Activated effector memory CD4-positive, alpha-beta T cell treated with anti-CD3 and anti-CD28 coated beads, Interleukin-2, amount 50 U/mL, for 16 hours (primary cell): Measurements from ENCODE around the gene DPEP3.
A peak's percentile ranks its signal among the peaks of the same experiment; 100 is the strongest.

Source experiments
- DNase-seq: peaks from one replicate; pipeline ENCODE4 v3.0.0-alpha.2; 2020

The DPEP3 gene

DNA sequence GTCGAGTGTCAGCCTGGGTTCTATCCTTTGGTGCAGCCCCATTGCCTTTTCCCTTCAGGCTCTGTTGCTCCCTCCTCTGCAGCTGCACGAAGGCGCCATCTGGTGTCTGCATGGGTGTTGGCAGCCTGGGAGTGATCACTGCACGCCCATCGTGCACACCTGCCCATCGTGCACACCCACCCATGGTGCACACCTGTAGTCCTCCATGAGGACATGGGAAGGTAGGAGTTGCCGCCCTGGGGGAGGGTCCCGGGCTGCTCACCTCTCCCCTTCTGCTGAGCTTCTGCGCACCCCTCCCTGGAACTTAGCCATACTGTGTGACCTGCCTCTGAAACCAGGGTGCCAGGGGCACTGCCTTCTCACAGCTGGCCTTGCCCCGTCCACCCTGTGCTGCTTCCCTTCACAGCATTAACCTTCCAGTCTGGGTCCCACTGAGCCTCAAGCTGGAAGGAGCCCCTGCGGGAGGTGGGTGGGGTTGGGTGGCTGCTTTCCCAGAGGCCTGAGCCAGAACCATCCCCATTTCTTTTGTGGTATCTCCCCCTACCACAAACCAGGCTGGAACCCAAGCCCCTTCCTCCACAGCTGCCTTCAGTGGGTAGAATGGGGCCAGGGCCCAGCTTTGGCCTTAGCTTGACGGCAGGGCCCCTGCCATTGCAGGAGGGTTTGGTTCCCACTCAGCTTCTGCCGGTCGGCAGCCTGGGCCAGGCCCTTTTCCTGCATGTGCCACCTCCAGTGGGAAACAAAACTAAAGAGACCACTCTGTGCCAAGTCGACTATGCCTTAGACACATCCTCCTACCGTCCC, 51.5 kb downstream of the DPEP3 start:
- DNase-seq = peak; percentile 91

DNA sequence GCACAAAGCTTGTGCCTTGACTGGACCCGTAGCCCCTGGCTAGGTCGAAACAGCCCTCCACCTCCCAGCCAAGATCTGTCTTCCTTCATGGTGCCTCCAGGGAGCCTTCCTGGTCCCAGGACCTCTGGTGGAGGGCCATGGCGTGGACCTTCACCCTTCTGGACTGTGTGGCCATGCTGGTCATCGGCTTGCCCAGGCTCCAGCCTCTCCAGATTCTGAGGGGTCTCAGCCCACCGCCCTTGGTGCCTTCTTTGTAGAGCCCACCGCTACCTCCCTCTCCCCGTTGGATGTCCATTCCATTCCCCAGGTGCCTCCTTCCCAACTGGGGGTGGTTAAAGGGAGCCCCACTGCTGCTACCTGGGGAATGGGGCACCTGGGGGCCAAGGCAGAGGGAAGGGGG, 52.2 kb downstream of the DPEP3 start:
- no peak for DNase-seq

DNA sequence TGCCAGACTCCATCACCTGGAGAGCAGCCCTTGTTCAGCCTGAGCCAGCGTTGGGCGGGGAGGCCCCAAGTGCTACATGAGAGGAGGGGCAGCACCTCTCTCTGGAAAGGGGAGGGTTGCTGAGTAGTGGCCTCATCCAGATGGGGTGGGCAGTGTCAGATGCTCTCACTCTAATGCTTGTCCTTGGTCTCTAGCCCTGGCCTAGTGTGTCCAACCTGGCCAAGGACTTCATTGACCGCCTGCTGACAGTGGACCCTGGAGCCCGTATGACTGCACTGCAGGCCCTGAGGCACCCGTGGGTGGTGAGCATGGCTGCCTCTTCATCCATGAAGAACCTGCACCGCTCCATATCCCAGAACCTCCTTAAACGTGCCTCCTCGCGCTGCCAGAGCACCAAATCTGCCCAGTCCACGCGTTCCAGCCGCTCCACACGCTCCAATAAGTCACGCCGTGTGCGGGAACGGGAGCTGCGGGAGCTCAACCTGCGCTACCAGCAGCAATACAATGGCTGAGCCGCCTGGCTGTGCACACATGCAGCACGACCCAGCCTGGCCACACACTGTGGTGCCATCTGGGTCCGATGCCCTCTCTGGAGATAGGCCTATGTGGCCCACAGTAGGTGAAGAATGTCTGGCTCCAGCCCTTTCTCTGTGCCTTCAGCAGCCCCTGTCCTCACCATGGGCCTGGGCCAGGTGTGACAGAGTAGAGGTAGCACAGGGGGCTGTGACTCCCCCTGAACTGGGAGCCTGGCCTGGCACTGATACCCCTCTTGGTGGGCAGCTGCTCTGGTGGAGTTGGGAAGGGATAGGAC, 53.0 kb downstream of the DPEP3 start:
- DNase-seq = no peak

DNA sequence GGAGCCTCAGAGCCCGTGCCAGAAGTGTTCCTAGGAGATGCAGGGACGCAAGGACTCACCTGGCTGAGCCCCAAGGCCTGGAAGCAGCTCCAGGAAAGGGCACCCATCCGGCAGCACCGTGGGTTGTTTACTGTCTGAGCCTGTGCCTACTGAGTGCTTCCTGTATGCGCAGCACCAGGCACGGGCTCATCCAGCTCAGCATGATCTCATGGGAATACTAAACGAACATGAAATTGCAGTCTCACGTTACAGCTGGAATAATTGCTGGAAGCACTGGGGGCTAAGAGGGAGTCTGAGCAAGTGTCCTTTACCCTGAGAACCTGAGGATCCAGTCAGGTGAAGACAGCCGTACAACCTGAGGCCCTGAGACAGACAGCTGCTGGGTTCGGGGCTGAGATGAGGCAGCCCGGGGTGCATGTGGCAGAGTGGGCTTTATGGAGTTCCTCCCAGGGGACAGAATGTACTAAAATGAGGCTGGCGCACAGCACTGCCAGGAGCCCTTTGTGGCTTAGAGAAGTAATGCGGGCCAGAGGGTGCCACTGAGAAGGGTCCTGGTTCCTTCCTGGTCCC, 54.0 kb downstream of the DPEP3 start:
- no peak for DNase-seq
